ENCODE results near the gene BNIP3.
"Not testable (repeated sequence)": the region's sequence is repeated elsewhere in the genome, so short reads cannot be mapped to it uniquely, and the experiment has no call there.

Gene BNIP3

DNA sequence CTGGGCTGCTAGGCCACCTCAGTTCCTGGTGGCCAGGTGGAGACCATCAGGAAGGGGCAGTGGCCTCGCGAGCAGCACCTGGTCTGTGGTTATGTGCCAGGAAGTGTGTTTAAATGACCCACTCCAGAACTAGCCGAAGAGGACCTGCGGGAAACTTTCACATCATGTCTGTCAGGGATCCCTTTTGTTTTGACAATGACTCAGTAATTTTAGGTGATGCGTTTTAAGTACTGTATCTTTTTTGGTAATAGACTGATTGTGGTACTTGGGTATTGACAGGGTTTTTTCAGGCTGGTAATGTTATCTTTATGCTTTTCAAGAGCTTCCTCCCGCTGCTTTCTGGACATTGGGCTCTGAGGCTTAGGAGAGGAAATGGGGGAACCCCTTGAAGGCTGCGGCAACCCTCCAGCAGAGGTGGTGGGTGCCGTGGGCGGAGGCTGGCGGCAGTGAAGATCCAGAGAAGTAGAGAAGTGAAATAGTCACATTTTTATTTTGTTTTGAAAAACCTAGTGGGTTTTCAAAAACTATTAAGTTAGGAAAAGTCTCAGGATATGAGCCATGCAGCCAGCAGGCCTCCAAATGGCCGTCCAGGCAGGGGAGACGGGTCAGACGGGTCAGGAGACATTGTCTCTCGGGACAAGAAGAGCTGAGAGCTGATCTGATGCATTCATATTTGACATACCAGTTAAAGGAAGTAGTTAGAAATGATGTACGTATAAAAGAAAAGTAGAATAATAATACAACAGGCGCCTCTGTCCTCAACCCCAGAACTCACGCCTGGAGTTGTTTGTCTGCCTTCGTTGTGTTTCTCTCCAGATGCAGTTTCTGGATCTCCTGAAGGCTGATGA lies 53.3 kb downstream of the BNIP3 start:
- DNase-seq, result peak; percentile 51

- no peak for DNase-seq
Measured at GRCh38 chr10:131926743-131927595, 54.8 kb downstream of the BNIP3 start.

DNA sequence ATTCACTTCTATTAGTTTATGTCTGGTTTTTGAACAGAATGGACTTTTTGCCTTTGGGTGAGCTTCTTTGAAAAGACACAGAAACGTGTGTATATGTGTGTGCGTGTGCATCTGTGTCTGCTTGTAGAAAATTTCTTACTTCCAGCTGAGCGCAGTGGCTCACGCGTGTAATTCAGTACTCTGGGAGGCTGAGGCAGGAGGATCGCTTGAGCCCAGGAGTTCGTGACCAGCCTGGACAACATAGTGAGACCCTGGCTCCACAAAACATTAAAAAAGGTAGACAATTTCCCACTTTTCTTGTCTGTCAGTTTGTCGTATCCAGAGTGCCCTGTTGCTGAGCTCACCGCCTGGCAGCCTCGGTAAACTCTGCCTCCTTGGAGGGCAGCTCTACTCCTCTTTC lies 55.5 kb downstream of the BNIP3 start:
- DNase-seq, result no peak

- no peak for DNase-seq
Measured at GRCh38 chr10:131925716-131926115, 56.0 kb downstream of the BNIP3 start.

- no peak for DNase-seq
Measured at GRCh38 chr10:131925011-131925649, 56.6 kb downstream of the BNIP3 start.

DNA sequence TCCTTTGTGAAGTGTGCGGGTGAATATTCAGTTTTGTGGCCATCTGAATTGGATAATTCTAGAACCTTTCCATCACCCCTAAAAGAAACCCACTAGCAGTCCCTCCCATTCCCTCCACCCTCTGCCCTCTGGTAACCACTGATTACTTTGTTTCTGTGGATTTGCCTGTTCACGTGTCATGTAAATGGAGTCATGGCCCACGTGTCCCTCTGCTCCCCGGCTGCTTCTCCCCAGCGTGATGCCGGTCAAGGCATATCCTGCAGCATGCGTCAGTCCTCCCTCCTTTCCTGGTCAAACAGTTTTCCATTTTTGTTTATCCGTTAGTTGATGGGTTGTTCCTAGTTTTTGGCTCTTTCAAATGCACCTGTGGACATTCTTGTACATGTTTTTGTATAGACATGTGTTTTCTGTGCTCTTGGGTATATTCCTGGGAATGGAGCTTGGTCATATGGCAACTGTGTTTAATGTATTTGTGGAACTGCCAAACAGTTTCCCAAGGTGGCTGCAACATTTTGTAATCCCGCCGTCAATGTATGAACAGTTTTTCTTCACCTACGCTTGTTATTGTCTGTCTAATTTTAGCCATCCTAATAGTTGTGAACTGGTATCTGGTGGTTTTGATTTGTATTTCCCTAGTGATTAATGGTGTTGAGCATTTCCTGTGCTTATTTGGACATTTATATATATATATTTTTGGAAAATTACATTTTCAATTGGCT lies 58.5 kb downstream of the BNIP3 start:
- DNase-seq, result no peak

DNA sequence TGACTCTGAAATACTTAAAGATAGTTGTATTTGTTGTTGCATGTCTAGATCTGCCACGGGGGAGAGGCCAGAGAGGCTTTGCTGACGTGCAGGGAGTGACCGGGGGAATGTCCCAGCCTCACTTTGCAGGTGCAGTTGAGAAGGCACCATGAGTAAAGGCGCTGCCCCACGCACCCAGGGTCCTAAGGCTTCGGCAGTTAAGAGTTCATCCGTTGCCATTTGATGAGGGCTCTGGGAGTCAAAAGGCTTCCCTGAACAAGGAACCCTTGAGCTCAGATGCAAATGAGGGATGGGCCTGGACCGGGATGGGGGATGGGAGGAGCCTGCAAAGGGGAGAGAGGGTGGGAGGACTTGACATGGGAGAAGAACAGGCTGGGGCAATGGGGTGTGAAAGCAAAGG lies 60.5 kb downstream of the BNIP3 start:
- no peak for DNase-seq

GRCh38 chr10:131920693-131921092 lies 61.0 kb downstream of the BNIP3 start:
- DNase-seq, result no peak

DNA sequence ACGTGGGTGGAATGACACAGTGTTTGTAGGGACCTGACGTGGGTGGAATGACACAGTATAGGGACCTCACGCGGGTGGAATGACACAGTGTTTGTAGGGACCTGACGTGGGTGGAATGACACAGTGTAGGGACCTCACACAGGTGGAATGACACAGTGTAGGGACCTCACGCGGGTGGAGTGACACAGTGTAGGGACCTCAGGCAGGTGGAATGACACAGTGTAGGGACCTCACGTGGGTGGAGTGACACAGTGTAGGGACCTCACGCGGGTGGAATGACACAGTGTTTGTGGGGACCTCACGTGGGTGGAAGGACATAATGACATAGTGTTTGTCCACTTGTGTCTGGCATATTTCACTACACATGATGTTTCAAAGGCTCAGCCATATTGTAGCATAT lies 61.6 kb downstream of the BNIP3 start:
- DNase-seq, result peak; percentile 50

GRCh38 chr10:131919461-131919860 lies 62.3 kb downstream of the BNIP3 start:
- DNase-seq, result not testable (repeated sequence)
